A673 (cell line): ENCODE measurements around the gene SH3GL3.

ENCODE experiments used
- CTCF ChIP-seq: fragments of 300-800, 200-600 bp; sonication (generic); conservative IDR thresholded peaks from 2 replicates; pipeline ENCODE4 v1.5.1; 2017; ENCODE audit warnings: low read depth, mild to moderate bottlenecking, antibody characterized with exemption, low read length, moderate library complexity, mixed read lengths
- EZH2 ChIP-seq: fragments of 200-600 bp; sonication (generic); IDR thresholded peaks from 2 replicates; pipeline ENCODE4 v1.6.1; 2017; ENCODE audit warnings: borderline replicate concordance, low read depth, mild to moderate bottlenecking, mixed read lengths, antibody characterized with exemption, low read length; ENCODE audit not compliant: poor library complexity, severe bottlenecking

- no peak for TF ChIP-seq CTCF
- TF ChIP-seq EZH2 = no peak
These were observed 52.3 kb downstream of the SH3GL3 start for GRCh38 chr15:83499476-83499875.
